ENCODE results near the gene CRYGS. TPM values are rescaled to one million over a fixed set of nuclear protein-coding genes. Genes with fewer than 3 reads are reported as not detected.

CRYGS gene
- total RNA-seq, 2 experiments from 2014 or later, result 3.5 to 7.0 TPM

DNA sequence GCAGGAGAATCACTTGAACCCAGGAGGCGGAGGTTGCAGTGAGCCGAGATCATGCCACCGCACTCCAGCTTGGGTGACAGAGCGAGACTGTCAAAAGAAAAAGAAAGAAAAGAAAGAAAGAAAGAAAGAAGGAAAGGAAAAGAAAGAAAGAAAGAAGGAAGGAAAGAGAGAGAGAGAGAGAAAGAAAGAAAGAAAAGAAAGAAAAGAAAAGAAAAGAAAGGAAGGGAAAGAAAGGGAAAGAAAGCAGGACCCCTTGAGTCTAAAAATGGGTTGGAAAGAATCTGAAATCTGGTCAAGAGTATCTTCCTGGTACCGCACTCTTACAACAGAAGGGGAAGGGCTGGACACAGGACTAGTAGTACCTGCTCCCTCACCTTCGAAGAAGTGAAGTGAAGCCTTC is 19.6 kb downstream of the CRYGS start:
- ChIA-PET CTCF (ENCODE audit: unreplicated experiment) (interaction anchor here (1.5 kb wide), 1 partner anchor 45 kb away, joined by 4 read pairs; the partner anchor contains the start of gene DNAJB11), POLR2A (interaction anchor here (0.6 to 1.2 kb wide), 2 partner anchors 9 to 1194 kb away, joined by 3 to 4 read pairs; no protein-coding TSS in a partner anchor)
- DNase-seq (ENCODE audit: low spot score), result no peak
- Histone ChIP-seq H3K9me2 (ENCODE audit: insufficient read depth, low read length) (no peaks in the 10 kb centered on the region), H3K27ac (ENCODE audit: low read depth, low read length, poor library complexity, severe bottlenecking) (no peak overlapping the region), H4K20me1 (ENCODE audit: insufficient read depth, low read length) (no peaks in the 10 kb centered on the region), H3K4me2 (ENCODE audit: low read length) (peak overlapping the region; percentile 63; the same call in 1 of the 2 replicates), H3K4me1 (ENCODE audit: insufficient read depth, low read length, poor library complexity, severe bottlenecking) (peaks cover 62% of the 10 kb centered on the region), H3K9me3 (ENCODE audit: low read length) (no peaks in the 10 kb centered on the region), H3K36me3 (ENCODE audit: insufficient read depth, low read length) (no peaks in the 10 kb centered on the region; the same call in 1 of the 2 replicates), H3K4me3 (ENCODE audit: low read depth, low read length, poor library complexity, severe bottlenecking) (no peak overlapping the region), H2AFZ (ENCODE audit: low read length) (peak overlapping the region; percentile 79; the same call in 1 of the 2 replicates), H3K79me2 (ENCODE audit: insufficient read depth, low read depth, low read length) (no peaks in the 10 kb centered on the region)
- TF ChIP-seq CTCF (conservative IDR thresholded peaks at IDR 0.05; ENCODE audit: low read length) (no peak), EZH2phosphoT487 (IDR thresholded peaks at IDR 0.05; ENCODE audit: borderline replicate concordance, low read depth, low read length) (no peak)
- intact Hi-C loops (cut with micrococcal nuclease; ENCODE audit: unreplicated experiment), result no loop called here
- no TSS peak for BruUV-seq (replicated peaks)

DNA sequence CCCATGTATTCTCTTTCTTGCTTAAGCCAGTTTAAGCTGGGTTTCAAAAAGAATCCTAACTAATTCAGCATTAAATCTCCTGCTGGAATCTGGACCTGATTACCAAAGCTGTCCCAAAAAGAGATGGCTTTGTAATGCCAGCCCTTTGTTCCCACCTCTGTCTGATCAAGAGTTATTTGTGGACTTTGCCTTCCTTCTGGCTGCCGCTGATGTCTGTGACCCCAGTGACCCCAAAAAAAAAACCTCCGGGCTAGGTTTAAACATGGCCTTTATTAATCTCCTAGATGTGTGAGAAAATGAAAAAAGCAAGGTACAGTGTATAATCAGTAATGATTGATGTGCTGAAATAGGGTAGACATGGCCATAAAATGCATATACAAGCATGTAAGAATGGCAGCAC is 20.7 kb downstream of the CRYGS start:
- BruUV-seq (replicated peaks), result no TSS peak
- CTCF ChIA-PET (ENCODE audit: unreplicated experiment), result no interaction called here

More for the DNA sequence above, 20.7 kb downstream of the CRYGS start:
- no peak overlapping the region for H3K4me3 ChIP-seq (ENCODE audit: low read depth, low read length, poor library complexity, severe bottlenecking)
- TF ChIP-seq EZH2phosphoT487 (IDR thresholded peaks at IDR 0.05; ENCODE audit: borderline replicate concordance, low read depth, low read length) (no peak), CTCF (conservative IDR thresholded peaks at IDR 0.05; ENCODE audit: low read length) (no peak)
- no peak for DNase-seq (ENCODE audit: low spot score)
- H3K4me2 ChIP-seq (ENCODE audit: low read length), result no peak overlapping the region
- intact Hi-C loops (cut with micrococcal nuclease; ENCODE audit: unreplicated experiment), result no loop called here
- no peaks in the 10 kb centered on the region for H3K79me2 ChIP-seq (ENCODE audit: insufficient read depth, low read depth, low read length)
- POLR2A ChIA-PET, result no interaction called here
- no peaks in the 10 kb centered on the region for H3K9me3 ChIP-seq (ENCODE audit: low read length)
- H3K9me2 ChIP-seq (ENCODE audit: insufficient read depth, low read length), result no peaks in the 10 kb centered on the region
- no peak overlapping the region for H2AFZ ChIP-seq (ENCODE audit: low read length)
- H4K20me1 ChIP-seq (ENCODE audit: insufficient read depth, low read length), result no peaks in the 10 kb centered on the region
- H3K27ac ChIP-seq (ENCODE audit: low read depth, low read length, poor library complexity, severe bottlenecking), result no peak overlapping the region
- peaks cover 64% of the 10 kb centered on the region for H3K4me1 ChIP-seq (ENCODE audit: insufficient read depth, low read length, poor library complexity, severe bottlenecking)
- no peaks in the 10 kb centered on the region; the same call in 1 of the 2 replicates for H3K36me3 ChIP-seq (ENCODE audit: insufficient read depth, low read length)

All from OCI-LY7 (cell line).